Measurements from ENCODE around the gene CORO7.

CORO7 gene

GRCh38 chr16:4314532-4315185, 101.7 kb downstream of the CORO7 start:
- DNase-seq (ENCODE audit: low read depth, low spot score), result no peak
- ChIA-PET POLR2A (interaction anchor here (0.7 to 0.8 kb wide), 2 partner anchors 43 to 262 kb away, joined by 3 read pairs; no protein-coding TSS in a partner anchor), CTCF (interaction anchor here (0.8 to 1.4 kb wide), 4 partner anchors 17 to 89 kb away, joined by 3 to 6 read pairs (median 4); no protein-coding TSS in a partner anchor)
- peak; percentile 39 for TF ChIP-seq CTCF (IDR thresholded peaks at IDR 0.05; ENCODE audit: insufficient read depth, low read length, missing control alignments)
- peak overlapping the region; percentile 82 for H3K4me3 ChIP-seq (ENCODE audit: low read depth, low read length)

- ChIA-PET POLR2A (interaction anchor here (0.8 kb wide), 1 partner anchor 261 kb away, joined by 3 read pairs; no protein-coding TSS in a partner anchor), CTCF (interaction anchor here (1.0 to 1.9 kb wide), 3 partner anchors 13 to 87 kb away, joined by 3 to 4 read pairs (median 3); no protein-coding TSS in a partner anchor)
- H3K4me3 ChIP-seq (ENCODE audit: low read depth, low read length), result no peak overlapping the region; the same call in 1 of the 2 replicates
- no peak for DNase-seq (ENCODE audit: low read depth, low spot score)
- peak; percentile 66 for TF ChIP-seq CTCF (IDR thresholded peaks at IDR 0.05; ENCODE audit: insufficient read depth, low read length, missing control alignments)
Observed at GRCh38 chr16:4313563-4314531, 102.5 kb downstream of the CORO7 start.

- POLR2A ChIA-PET, result interaction anchor here (0.7 kb wide), 1 partner anchor 96 kb away, joined by 3 read pairs; no protein-coding TSS in a partner anchor
- peak; percentile 81 for TF ChIP-seq CTCF (IDR thresholded peaks at IDR 0.05; ENCODE audit: insufficient read depth, low read length, missing control alignments)
- CTCF ChIA-PET, result interaction anchor here (0.9 to 7.3 kb wide), 17 partner anchors 9 to 105 kb away, joined by 3 to 59 read pairs (median 7); partner anchors contain the start of gene TFAP4
- H3K4me3 ChIP-seq (ENCODE audit: low read depth, low read length), result no peak overlapping the region
- DNase-seq (ENCODE audit: low read depth, low spot score), result no peak
Observed at GRCh38 chr16:4309833-4310266, 106.5 kb downstream of the CORO7 start.

- DNase-seq (ENCODE audit: low read depth, low spot score), result no peak
- CTCF ChIA-PET, result interaction anchor here (0.9 to 7.3 kb wide), 19 partner anchors 8 to 106 kb away, joined by 3 to 59 read pairs (median 5); partner anchors contain the start of gene TFAP4
- POLR2A ChIA-PET, result no interaction called here
- no peak overlapping the region for H3K4me3 ChIP-seq (ENCODE audit: low read depth, low read length)
- no peak for TF ChIP-seq CTCF (IDR thresholded peaks at IDR 0.05; ENCODE audit: insufficient read depth, low read length, missing control alignments)
Observed at GRCh38 chr16:4309102-4309832, 107.1 kb downstream of the CORO7 start.

GRCh38 chr16:4307215-4308037, 109.0 kb downstream of the CORO7 start:
- peak overlapping the region; percentile 70 for H3K4me3 ChIP-seq (ENCODE audit: low read depth, low read length)
- CTCF ChIA-PET, result interaction anchor here (0.6 to 7.3 kb wide), 10 partner anchors 9 to 520 kb away, joined by 3 to 59 read pairs (median 12); no protein-coding TSS in a partner anchor
- TF ChIP-seq CTCF (IDR thresholded peaks at IDR 0.05; ENCODE audit: insufficient read depth, low read length, missing control alignments), result no peak
- peak; percentile 67 for DNase-seq (ENCODE audit: low read depth, low spot score)
- POLR2A ChIA-PET, result interaction anchor here (0.8 to 1.3 kb wide), 4 partner anchors 9 to 788 kb away, joined by 3 to 5 read pairs (median 4); partner anchors contain the start of gene GLIS2

Data from AG04449 (cell line).